ENCODE results near the gene DXO.

DXO gene

GRCh38 chr6:31947864-31948263 lies 24.1 kb downstream of the DXO start:
- Histone ChIP-seq H3K9me3 (ENCODE audit: control insufficient read depth, low read length) (no peaks in the 10 kb centered on the region), H3K4me3 (ENCODE audit: insufficient read depth, low read depth, low read length, poor library complexity, severe bottlenecking) (no peak overlapping the region), H3K27ac (ENCODE audit: insufficient read depth, low read length, poor library complexity, severe bottlenecking) (no peak overlapping the region), H3K36me3 (ENCODE audit: control insufficient read depth, insufficient read depth, low read length) (peaks cover 20% of the 10 kb centered on the region), H3K27me3 (replicated peaks; ENCODE audit: control insufficient read depth, insufficient read depth, low read length, poor library complexity, severe bottlenecking) (no peaks in the 10 kb centered on the region), H3K4me1 (ENCODE audit: control insufficient read depth, insufficient read depth, low read length, poor library complexity, severe bottlenecking) (no peaks in the 10 kb centered on the region)
- DNase-seq: no peak

GRCh38 chr6:31947070-31947675 lies 24.8 kb downstream of the DXO start:
- Histone ChIP-seq H3K9me3 (ENCODE audit: control insufficient read depth, low read length) (no peaks in the 10 kb centered on the region), H3K27me3 (replicated peaks; ENCODE audit: control insufficient read depth, insufficient read depth, low read length, poor library complexity, severe bottlenecking) (no peaks in the 10 kb centered on the region), H3K36me3 (ENCODE audit: control insufficient read depth, insufficient read depth, low read length) (peaks cover 15% of the 10 kb centered on the region), H3K4me1 (ENCODE audit: control insufficient read depth, insufficient read depth, low read length, poor library complexity, severe bottlenecking) (no peaks in the 10 kb centered on the region), H3K27ac (ENCODE audit: insufficient read depth, low read length, poor library complexity, severe bottlenecking) (no peak overlapping the region), H3K4me3 (ENCODE audit: insufficient read depth, low read depth, low read length, poor library complexity, severe bottlenecking) (no peak overlapping the region)
- no peak for DNase-seq

- H3K4me1 ChIP-seq (ENCODE audit: control insufficient read depth, insufficient read depth, low read length, poor library complexity, severe bottlenecking): no peaks in the 10 kb centered on the region
- no peak overlapping the region for H3K4me3 ChIP-seq (ENCODE audit: insufficient read depth, low read depth, low read length, poor library complexity, severe bottlenecking)
- DNase-seq: no peak
- H3K9me3 ChIP-seq (ENCODE audit: control insufficient read depth, low read length): no peaks in the 10 kb centered on the region
- no peak overlapping the region for H3K27ac ChIP-seq (ENCODE audit: insufficient read depth, low read length, poor library complexity, severe bottlenecking)
- H3K36me3 ChIP-seq (ENCODE audit: control insufficient read depth, insufficient read depth, low read length): peaks cover 8% of the 10 kb centered on the region
- no peaks in the 10 kb centered on the region for H3K27me3 ChIP-seq (replicated peaks; ENCODE audit: control insufficient read depth, insufficient read depth, low read length, poor library complexity, severe bottlenecking)
Observed at GRCh38 chr6:31946370-31946885, 25.5 kb downstream of the DXO start.

GRCh38 chr6:31945507-31946369 lies 26.2 kb downstream of the DXO start, which contains the start of gene CFB:
Gene CFB (plus strand): TSS chr6:31946095. CDS start chr6:31946222, 127 bp downstream.
- H3K4me3 ChIP-seq (ENCODE audit: insufficient read depth, low read depth, low read length, poor library complexity, severe bottlenecking): no peak within 1 kb of the TSS
- no peaks in the 10 kb centered on the region for H3K9me3 ChIP-seq (ENCODE audit: control insufficient read depth, low read length)
- peaks cover under 1% of the 10 kb centered on the region for H3K36me3 ChIP-seq (ENCODE audit: control insufficient read depth, insufficient read depth, low read length)
- no peak within 1 kb of the TSS for H3K27ac ChIP-seq (ENCODE audit: insufficient read depth, low read length, poor library complexity, severe bottlenecking)
- H3K27me3 ChIP-seq (replicated peaks; ENCODE audit: control insufficient read depth, insufficient read depth, low read length, poor library complexity, severe bottlenecking): no peaks in the 10 kb centered on the region
- no peaks in the 10 kb centered on the region for H3K4me1 ChIP-seq (ENCODE audit: control insufficient read depth, insufficient read depth, low read length, poor library complexity, severe bottlenecking)
- no peak for DNase-seq

GRCh38 chr6:31945154-31945506 lies 26.8 kb downstream of the DXO start:
- Histone ChIP-seq H3K9me3 (ENCODE audit: control insufficient read depth, low read length) (no peaks in the 10 kb centered on the region), H3K36me3 (ENCODE audit: control insufficient read depth, insufficient read depth, low read length) (no peaks in the 10 kb centered on the region), H3K27ac (ENCODE audit: insufficient read depth, low read length, poor library complexity, severe bottlenecking) (no peak overlapping the region), H3K4me3 (ENCODE audit: insufficient read depth, low read depth, low read length, poor library complexity, severe bottlenecking) (no peak overlapping the region), H3K27me3 (replicated peaks; ENCODE audit: control insufficient read depth, insufficient read depth, low read length, poor library complexity, severe bottlenecking) (no peaks in the 10 kb centered on the region), H3K4me1 (ENCODE audit: control insufficient read depth, insufficient read depth, low read length, poor library complexity, severe bottlenecking) (no peaks in the 10 kb centered on the region)
- DNase-seq: no peak

- no peaks in the 10 kb centered on the region for H3K27me3 ChIP-seq (replicated peaks; ENCODE audit: control insufficient read depth, insufficient read depth, low read length, poor library complexity, severe bottlenecking)
- H3K27ac ChIP-seq (ENCODE audit: insufficient read depth, low read length, poor library complexity, severe bottlenecking): no peak overlapping the region
- H3K9me3 ChIP-seq (ENCODE audit: control insufficient read depth, low read length): no peaks in the 10 kb centered on the region
- H3K36me3 ChIP-seq (ENCODE audit: control insufficient read depth, insufficient read depth, low read length): no peaks in the 10 kb centered on the region
- H3K4me1 ChIP-seq (ENCODE audit: control insufficient read depth, insufficient read depth, low read length, poor library complexity, severe bottlenecking): no peaks in the 10 kb centered on the region
- no peak overlapping the region for H3K4me3 ChIP-seq (ENCODE audit: insufficient read depth, low read depth, low read length, poor library complexity, severe bottlenecking)
- DNase-seq: no peak
Observed at GRCh38 chr6:31943742-31944141, 28.2 kb downstream of the DXO start.

- Histone ChIP-seq H3K9me3 (ENCODE audit: control insufficient read depth, low read length) (no peaks in the 10 kb centered on the region), H3K27ac (ENCODE audit: insufficient read depth, low read length, poor library complexity, severe bottlenecking) (no peak overlapping the region), H3K27me3 (replicated peaks; ENCODE audit: control insufficient read depth, insufficient read depth, low read length, poor library complexity, severe bottlenecking) (no peaks in the 10 kb centered on the region), H3K36me3 (ENCODE audit: control insufficient read depth, insufficient read depth, low read length) (no peaks in the 10 kb centered on the region), H3K4me3 (ENCODE audit: insufficient read depth, low read depth, low read length, poor library complexity, severe bottlenecking) (no peak overlapping the region), H3K4me1 (ENCODE audit: control insufficient read depth, insufficient read depth, low read length, poor library complexity, severe bottlenecking) (no peaks in the 10 kb centered on the region)
- no peak for DNase-seq
Observed at GRCh38 chr6:31940256-31940664, 31.7 kb downstream of the DXO start.

GRCh38 chr6:31935823-31936222 lies 36.1 kb downstream of the DXO start:
- Histone ChIP-seq H3K4me3 (ENCODE audit: insufficient read depth, low read depth, low read length, poor library complexity, severe bottlenecking) (no peak overlapping the region), H3K27me3 (replicated peaks; ENCODE audit: control insufficient read depth, insufficient read depth, low read length, poor library complexity, severe bottlenecking) (no peaks in the 10 kb centered on the region), H3K36me3 (ENCODE audit: control insufficient read depth, insufficient read depth, low read length) (no peaks in the 10 kb centered on the region), H3K27ac (ENCODE audit: insufficient read depth, low read length, poor library complexity, severe bottlenecking) (no peak overlapping the region), H3K4me1 (ENCODE audit: control insufficient read depth, insufficient read depth, low read length, poor library complexity, severe bottlenecking) (no peaks in the 10 kb centered on the region), H3K9me3 (ENCODE audit: control insufficient read depth, low read length) (no peaks in the 10 kb centered on the region)
- no peak for DNase-seq

GRCh38 chr6:31935021-31935420 lies 36.9 kb downstream of the DXO start:
- no peaks in the 10 kb centered on the region for H3K9me3 ChIP-seq (ENCODE audit: control insufficient read depth, low read length)
- no peak for DNase-seq
- H3K27me3 ChIP-seq (replicated peaks; ENCODE audit: control insufficient read depth, insufficient read depth, low read length, poor library complexity, severe bottlenecking): no peaks in the 10 kb centered on the region
- H3K4me3 ChIP-seq (ENCODE audit: insufficient read depth, low read depth, low read length, poor library complexity, severe bottlenecking): no peak overlapping the region
- H3K4me1 ChIP-seq (ENCODE audit: control insufficient read depth, insufficient read depth, low read length, poor library complexity, severe bottlenecking): no peaks in the 10 kb centered on the region
- no peak overlapping the region for H3K27ac ChIP-seq (ENCODE audit: insufficient read depth, low read length, poor library complexity, severe bottlenecking)
- H3K36me3 ChIP-seq (ENCODE audit: control insufficient read depth, insufficient read depth, low read length): no peaks in the 10 kb centered on the region

- H3K36me3 ChIP-seq (ENCODE audit: control insufficient read depth, insufficient read depth, low read length): no peaks in the 10 kb centered on the region
- no peak overlapping the region for H3K4me3 ChIP-seq (ENCODE audit: insufficient read depth, low read depth, low read length, poor library complexity, severe bottlenecking)
- no peak for DNase-seq
- no peak overlapping the region for H3K27ac ChIP-seq (ENCODE audit: insufficient read depth, low read length, poor library complexity, severe bottlenecking)
- no peaks in the 10 kb centered on the region for H3K27me3 ChIP-seq (replicated peaks; ENCODE audit: control insufficient read depth, insufficient read depth, low read length, poor library complexity, severe bottlenecking)
- H3K4me1 ChIP-seq (ENCODE audit: control insufficient read depth, insufficient read depth, low read length, poor library complexity, severe bottlenecking): no peaks in the 10 kb centered on the region
- no peaks in the 10 kb centered on the region for H3K9me3 ChIP-seq (ENCODE audit: control insufficient read depth, low read length)
Observed at GRCh38 chr6:31933537-31933936, 38.4 kb downstream of the DXO start.
